ENCODE measurements around the gene NAA50.

The NAA50 gene

DNA sequence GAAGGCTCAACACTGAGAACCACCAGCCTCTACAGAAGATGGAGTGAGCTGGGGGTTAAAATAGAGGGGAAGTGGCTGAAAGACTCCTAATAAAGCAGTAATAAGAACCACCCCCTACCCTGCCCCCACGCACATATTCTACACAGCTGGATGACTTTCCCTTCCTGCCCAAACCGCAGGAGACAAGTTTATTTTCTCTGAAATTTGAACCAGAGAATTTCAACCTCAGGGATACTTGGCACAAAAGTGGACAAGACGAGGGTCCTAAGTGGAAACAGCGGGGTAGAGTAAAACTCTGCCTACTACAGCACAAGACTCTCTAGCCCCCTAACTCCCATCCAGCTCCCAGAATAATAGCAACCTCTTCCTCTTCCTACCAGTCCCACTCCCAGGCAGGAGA lies 78.0 kb downstream of the NAA50 start:
- H3K36me3 ChIP-seq = peaks cover 21% of the 10 kb centered on the region
- peaks cover 43% of the 10 kb centered on the region for H3K4me1 ChIP-seq
- H3K27ac ChIP-seq = peak overlapping the region; percentile 24
- H4K20me1 ChIP-seq = no peaks in the 10 kb centered on the region
- H3K4me3 ChIP-seq = peak overlapping the region; percentile 31; the same call in 1 of the 2 replicates
- peak overlapping the region; percentile 85 for H3K4me2 ChIP-seq
- H3K9me3 ChIP-seq = peaks cover 4% of the 10 kb centered on the region; the same call in 1 of the 2 replicates
- no peaks in the 10 kb centered on the region for H3K27me3 ChIP-seq
- no peak for TF ChIP-seq Cebpa-rat (IDR thresholded peaks at IDR 0.05)
- no peak overlapping the region; the same call in 1 of the 2 replicates for H3K9ac ChIP-seq
